ENCODE measurements around the gene MAGIX.

GRCh38 chrX:49214416-49214815 is 51.9 kb downstream of the MAGIX start:
- TF ChIP-seq CTCF (IDR thresholded peaks at IDR 0.05) (no peak), POLR2A (IDR thresholded peaks at IDR 0.05) (no peak), EP300 (IDR thresholded peaks at IDR 0.05) (no peak)

Measured in tibial nerve (tissue), 4 donors.